GM18951 (cell line): ENCODE data around the gene EZR.

Source experiments
- POLR2A ChIP-seq: IDR thresholded peaks from 4 replicates; pipeline ENCODE4 v1.6.1; 2011; ENCODE audit warnings: mild to moderate bottlenecking; ENCODE audit not compliant: insufficient read length, insufficient read depth; ENCODE audit errors: extremely low read depth
- in situ Hi-C: fragments of 300-500 bp; cut with MboI; formaldehyde crosslinking; loops from one replicate; pipeline ENCODE4 v1.12.0; 2022; ENCODE audit warnings: low sequenced_read_pairs, mixed read lengths, inconsistent platforms; ENCODE audit not compliant: unreplicated experiment

The EZR gene

DNA sequence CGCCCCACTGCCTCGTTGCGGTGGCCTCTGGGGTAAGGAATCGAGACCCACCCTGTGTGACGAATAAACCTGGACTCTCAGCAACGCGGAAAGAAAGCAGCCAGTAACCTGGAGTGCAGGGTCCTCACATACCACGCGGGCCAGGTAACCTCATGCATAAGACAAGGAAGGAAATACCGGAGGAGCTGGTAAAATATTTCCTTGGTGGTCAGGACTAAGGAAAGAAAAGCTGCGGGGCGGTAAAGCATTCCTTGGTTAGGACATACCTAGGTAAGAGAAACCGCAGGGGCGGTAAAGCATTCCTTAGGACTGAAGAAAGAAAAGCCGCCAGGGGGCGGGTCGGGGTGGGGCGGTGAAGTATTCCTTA is 88.6 kb downstream of the EZR start:
- no peak for TF ChIP-seq POLR2A
- in situ Hi-C loops = no loop called here

DNA sequence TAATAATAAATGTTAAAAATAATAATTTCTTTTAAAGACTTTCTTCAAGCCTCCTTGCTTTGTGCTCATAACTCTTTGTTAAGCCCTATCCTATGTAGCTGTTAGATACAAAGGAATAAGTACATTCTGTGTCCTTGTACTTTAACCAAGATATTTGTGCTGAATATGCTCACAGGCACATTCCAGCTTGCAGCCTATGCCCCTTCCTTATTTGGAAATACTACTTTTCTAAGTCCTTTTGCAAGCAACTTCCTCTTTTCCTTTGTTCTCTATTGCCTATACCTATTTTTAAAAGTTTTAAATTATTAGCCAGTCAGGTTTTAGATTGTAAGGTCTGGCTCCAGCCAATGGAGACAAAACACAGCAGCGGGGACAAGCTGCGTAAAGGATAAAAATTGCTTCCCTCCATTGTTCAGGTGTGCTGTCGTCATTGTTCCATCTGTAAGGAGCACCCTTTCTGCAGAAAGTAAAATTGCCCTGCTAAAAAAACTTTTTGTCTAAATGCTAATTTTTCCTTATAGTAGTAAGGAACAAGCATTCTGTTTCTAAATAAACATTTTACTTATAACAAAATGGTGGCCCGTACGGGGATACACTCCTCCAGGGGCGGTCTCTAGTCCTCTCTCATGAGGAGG is 89.1 kb downstream of the EZR start:
- in situ Hi-C loops = no loop called here
- no peak for TF ChIP-seq POLR2A

DNA sequence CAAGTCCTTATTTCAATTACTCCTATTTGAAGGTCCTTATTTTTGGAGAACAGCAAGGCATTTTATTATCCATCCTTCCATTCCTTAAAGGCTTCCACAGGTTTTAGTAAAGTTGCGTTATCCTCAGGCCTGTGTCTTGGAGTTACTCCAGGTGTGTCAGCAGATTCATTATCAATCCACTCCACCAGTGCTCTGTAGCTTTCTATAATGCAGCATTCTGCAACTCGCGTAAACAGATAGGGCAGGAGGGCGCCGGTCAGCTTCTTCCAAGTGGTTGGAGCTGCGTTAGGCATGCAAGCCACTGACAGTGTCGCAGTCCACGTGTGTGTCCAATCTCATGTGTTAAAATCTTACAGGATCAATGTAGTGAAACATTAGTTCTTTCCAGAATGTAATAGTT is 93.5 kb downstream of the EZR start:
- no peak for TF ChIP-seq POLR2A
- in situ Hi-C loops = no loop called here

DNA sequence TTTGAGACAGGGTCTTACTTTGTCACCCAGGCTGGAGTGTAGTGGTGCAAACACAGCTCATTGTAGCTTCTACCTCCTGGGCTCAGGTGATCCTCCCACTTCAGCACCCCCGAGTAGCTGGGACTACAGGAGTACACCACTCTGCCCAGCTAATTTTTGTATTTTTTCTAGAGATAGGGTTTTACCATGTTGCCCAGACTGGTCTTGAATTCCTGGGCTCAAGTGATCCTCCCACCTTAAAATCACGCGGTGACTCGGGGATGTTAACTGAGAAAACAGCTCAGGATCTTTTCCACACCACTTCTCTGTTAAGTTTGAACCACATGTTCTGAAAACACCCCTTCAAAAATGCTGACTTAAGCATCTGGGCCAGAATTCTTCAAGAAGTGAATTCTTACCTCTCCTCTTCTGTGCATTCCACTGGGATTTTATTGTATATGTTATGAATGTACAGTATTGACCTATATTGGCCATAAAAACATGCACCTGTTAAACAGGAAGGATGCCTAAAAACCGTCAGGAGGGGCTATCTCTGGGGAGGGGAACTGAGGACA is 96.9 kb downstream of the EZR start:
- no peak for TF ChIP-seq POLR2A
- in situ Hi-C loops = no loop called here

DNA sequence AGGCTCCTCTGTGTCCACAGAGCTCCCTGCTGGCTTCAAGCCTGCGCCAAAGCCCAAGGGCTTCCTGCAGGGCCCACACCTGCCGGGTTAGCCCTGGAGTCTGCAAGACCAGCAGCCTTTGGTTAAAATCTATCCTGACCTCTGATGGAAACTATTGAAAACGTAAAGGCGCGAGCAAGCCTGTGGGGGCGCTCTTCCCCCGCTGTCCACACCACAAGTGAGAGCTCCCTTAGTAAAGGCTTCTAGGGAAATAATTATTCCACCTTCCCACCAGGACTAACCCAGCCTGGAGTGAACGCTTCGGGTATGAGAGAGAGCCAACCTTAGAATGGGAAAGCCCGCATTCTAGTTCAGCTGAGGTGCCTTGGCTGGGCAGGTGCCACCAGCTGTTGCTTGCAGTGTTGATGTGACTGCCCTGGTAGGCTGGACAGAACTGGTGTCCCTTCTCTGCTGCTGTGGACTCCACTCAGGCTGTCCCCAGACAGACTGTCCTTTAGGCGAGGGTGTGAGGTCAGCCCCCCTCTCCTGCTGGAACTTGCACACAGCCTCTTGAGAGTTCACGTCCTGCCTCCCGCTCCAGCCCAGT is 100.6 kb downstream of the EZR start:
- TF ChIP-seq POLR2A = no peak
- in situ Hi-C loops = no loop called here

DNA sequence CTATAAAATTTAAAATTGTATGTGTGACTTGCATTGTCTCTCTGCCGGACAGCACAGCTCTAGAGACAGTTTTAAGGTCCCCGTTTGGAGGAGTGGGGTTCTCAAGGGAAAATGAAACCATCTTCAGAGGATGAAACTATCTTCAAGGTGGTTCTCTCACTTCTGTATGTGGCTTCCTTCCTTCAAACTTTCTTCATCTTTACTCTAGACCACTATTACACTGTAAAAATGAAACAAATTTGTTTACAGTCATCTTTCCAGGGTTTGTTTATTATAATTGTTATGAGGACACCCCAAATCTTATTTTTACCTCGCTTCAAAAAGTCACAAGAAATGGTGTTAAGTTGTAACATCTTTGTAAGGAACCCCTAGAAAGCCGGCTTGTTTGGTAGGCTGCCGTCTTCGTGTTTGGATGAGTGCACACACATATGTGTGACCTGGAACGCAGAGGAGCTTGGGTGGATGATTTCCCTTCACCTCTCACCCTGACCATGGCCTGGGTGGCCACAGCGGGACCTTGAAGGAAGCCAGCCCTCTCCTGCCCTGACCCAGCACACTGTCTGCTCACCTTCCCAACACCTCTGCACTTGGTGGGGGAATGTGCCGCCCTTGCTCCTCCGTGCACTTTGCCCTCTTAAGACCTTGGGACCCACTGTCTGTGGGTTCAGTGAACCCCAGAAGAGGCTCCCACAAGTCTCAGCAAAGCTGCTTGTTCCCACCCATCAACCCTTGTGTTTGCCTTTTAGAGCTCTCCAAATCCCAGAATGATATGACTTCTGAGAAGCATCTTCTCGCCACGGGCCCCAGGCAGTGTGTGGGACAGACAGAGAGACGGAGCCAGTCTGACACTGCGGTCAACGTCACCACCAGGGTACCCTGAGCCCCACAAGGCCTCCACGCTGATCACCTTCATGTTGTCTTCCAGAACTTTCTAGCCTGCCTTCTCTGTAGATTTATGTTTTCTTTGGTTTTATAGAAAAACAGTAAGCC is 101.5 kb downstream of the EZR start:
- in situ Hi-C loops = no loop called here
- TF ChIP-seq POLR2A = no peak
